ENCODE measurements around the gene TAS2R50.

TAS2R50 gene

DNA sequence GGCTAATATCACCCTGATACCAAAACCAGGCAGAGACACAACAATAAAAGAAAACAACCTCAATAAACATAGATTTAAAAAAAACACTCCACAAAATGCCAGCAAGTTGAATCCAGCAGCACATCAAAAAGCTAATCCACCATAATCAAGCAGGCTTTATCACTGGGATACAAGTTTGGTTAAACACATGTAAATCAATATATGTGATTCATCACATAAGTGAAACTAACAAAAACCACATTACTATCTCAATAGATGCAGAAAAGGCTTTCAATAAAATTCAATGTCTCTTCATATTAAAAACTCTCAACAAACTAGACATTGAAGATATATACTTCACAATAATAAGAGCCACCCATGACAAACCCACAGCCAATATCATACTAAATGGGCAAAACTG is 30.6 kb downstream of the TAS2R50 start:
- no peaks in the 10 kb centered on the region for H3K27me3 ChIP-seq (ENCODE audit: control insufficient read depth, insufficient read depth, low read length)
- H3K4me1 ChIP-seq (ENCODE audit: control insufficient read depth, insufficient read depth, low read length), result no peaks in the 10 kb centered on the region
- H3K4me3 ChIP-seq (ENCODE audit: low read depth, low read length), result no peak overlapping the region
- no peak overlapping the region for H3K27ac ChIP-seq (ENCODE audit: low read depth, low read length)
- no peak overlapping the region for H3K9ac ChIP-seq (ENCODE audit: low read depth, low read length)
- no peaks in the 10 kb centered on the region for H3K36me3 ChIP-seq (ENCODE audit: control insufficient read depth, insufficient read depth, low read length)
- no peaks in the 10 kb centered on the region; the same call in 1 of the 2 replicates for H3K9me3 ChIP-seq (ENCODE audit: control insufficient read depth, insufficient read depth, low read length)

- no peaks in the 10 kb centered on the region for H3K36me3 ChIP-seq (ENCODE audit: control insufficient read depth, insufficient read depth, low read length)
Observed at GRCh38 chr12:10952645-10953044, 34.1 kb downstream of the TAS2R50 start.

DNA sequence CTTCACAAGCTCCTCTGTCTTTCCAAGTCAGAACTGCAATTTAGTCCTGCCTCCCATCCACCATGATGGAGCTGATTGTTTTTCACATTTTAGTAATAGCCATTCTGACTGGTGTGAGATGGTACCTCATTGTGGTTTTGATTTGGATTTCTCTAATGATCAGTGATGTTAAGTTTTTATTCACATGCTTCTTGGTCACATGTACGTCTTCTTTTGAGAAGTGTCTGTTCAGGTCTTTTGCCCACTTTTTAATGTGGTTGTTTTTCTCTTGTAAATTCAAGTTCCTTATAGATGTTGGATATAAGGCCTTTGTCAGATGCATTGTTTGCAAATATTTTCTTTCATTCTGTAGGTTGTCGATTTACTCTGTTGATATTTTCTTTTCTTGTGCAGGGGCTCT is 43.5 kb downstream of the TAS2R50 start:
- peaks cover 20% of the 10 kb centered on the region for H3K9me3 ChIP-seq (ENCODE audit: control insufficient read depth, insufficient read depth, low read length)
- H3K4me1 ChIP-seq (ENCODE audit: control insufficient read depth, insufficient read depth, low read length), result peaks cover 8% of the 10 kb centered on the region; the same call in 1 of the 2 replicates
- H3K27ac ChIP-seq (ENCODE audit: low read depth, low read length), result no peak overlapping the region
- no peak overlapping the region for H3K9ac ChIP-seq (ENCODE audit: low read depth, low read length)
- no peak overlapping the region for H3K4me3 ChIP-seq (ENCODE audit: low read depth, low read length)
- H3K27me3 ChIP-seq (ENCODE audit: control insufficient read depth, insufficient read depth, low read length), result no peaks in the 10 kb centered on the region
- no peaks in the 10 kb centered on the region for H3K36me3 ChIP-seq (ENCODE audit: control insufficient read depth, insufficient read depth, low read length)

More at GRCh38 chr12:10952645-10953044, 34.1 kb downstream of the TAS2R50 start:
- peaks cover 3% of the 10 kb centered on the region for H3K9me3 ChIP-seq (ENCODE audit: control insufficient read depth, insufficient read depth, low read length)
- H3K27me3 ChIP-seq (ENCODE audit: control insufficient read depth, insufficient read depth, low read length), result no peaks in the 10 kb centered on the region
- no peak overlapping the region for H3K9ac ChIP-seq (ENCODE audit: low read depth, low read length)
- H3K4me1 ChIP-seq (ENCODE audit: control insufficient read depth, insufficient read depth, low read length), result no peaks in the 10 kb centered on the region
- H3K4me3 ChIP-seq (ENCODE audit: low read depth, low read length), result no peak overlapping the region
- H3K27ac ChIP-seq (ENCODE audit: low read depth, low read length), result no peak overlapping the region

GRCh38 chr12:10941916-10942607 is 44.6 kb downstream of the TAS2R50 start:
- Histone ChIP-seq H3K27ac (ENCODE audit: low read depth, low read length) (peak overlapping the region; percentile 70), H3K36me3 (ENCODE audit: control insufficient read depth, insufficient read depth, low read length) (no peaks in the 10 kb centered on the region), H3K9ac (ENCODE audit: low read depth, low read length) (no peak overlapping the region)

DNA sequence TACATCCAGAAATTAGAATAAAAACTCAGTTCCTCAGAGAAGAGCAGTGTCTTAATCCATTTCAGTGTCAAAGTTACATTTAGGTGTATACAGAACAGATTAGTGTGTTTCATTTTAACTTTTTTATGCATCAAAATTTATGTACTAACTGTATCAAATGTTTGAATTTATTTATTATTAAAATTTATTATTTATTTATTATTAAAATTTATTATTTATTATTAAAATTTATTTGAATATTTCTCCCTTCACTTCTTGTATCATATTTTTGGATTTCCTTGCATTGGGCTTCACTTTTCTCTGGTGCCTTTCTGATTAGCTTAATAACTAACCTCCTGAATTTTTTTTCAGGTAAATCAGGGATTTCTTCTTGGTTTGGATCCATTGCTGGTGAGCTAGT is 45.3 kb downstream of the TAS2R50 start:
- Histone ChIP-seq H3K4me3 (ENCODE audit: low read depth, low read length) (no peak overlapping the region), H3K27ac (ENCODE audit: low read depth, low read length) (no peak overlapping the region), H3K27me3 (ENCODE audit: control insufficient read depth, insufficient read depth, low read length) (no peaks in the 10 kb centered on the region), H3K36me3 (ENCODE audit: control insufficient read depth, insufficient read depth, low read length) (no peaks in the 10 kb centered on the region), H3K9ac (ENCODE audit: low read depth, low read length) (no peak overlapping the region), H3K4me1 (ENCODE audit: control insufficient read depth, insufficient read depth, low read length) (peaks cover 8% of the 10 kb centered on the region; the same call in 1 of the 2 replicates), H3K9me3 (ENCODE audit: control insufficient read depth, insufficient read depth, low read length) (peaks cover 14% of the 10 kb centered on the region)

More at GRCh38 chr12:10941916-10942607, 44.6 kb downstream of the TAS2R50 start:
- H3K4me1 ChIP-seq (ENCODE audit: control insufficient read depth, insufficient read depth, low read length), result peaks cover 8% of the 10 kb centered on the region; the same call in 1 of the 2 replicates
- H3K4me3 ChIP-seq (ENCODE audit: low read depth, low read length), result no peak overlapping the region
- H3K27me3 ChIP-seq (ENCODE audit: control insufficient read depth, insufficient read depth, low read length), result no peaks in the 10 kb centered on the region
- H3K9me3 ChIP-seq (ENCODE audit: control insufficient read depth, insufficient read depth, low read length), result peaks cover 20% of the 10 kb centered on the region

- H3K9ac ChIP-seq (ENCODE audit: low read depth, low read length), result no peak overlapping the region
- H3K4me1 ChIP-seq (ENCODE audit: control insufficient read depth, insufficient read depth, low read length), result peaks cover 8% of the 10 kb centered on the region; the same call in 1 of the 2 replicates
- H3K36me3 ChIP-seq (ENCODE audit: control insufficient read depth, insufficient read depth, low read length), result no peaks in the 10 kb centered on the region
- no peak overlapping the region for H3K4me3 ChIP-seq (ENCODE audit: low read depth, low read length)
- no peaks in the 10 kb centered on the region for H3K27me3 ChIP-seq (ENCODE audit: control insufficient read depth, insufficient read depth, low read length)
- H3K9me3 ChIP-seq (ENCODE audit: control insufficient read depth, insufficient read depth, low read length), result peaks cover 11% of the 10 kb centered on the region; the same call in 1 of the 2 replicates
- no peak overlapping the region for H3K27ac ChIP-seq (ENCODE audit: low read depth, low read length)
Observed at GRCh38 chr12:10940389-10940788, 46.3 kb downstream of the TAS2R50 start.

- no peak within 1 kb of the TSS for H3K9ac ChIP-seq (ENCODE audit: low read depth, low read length)
- no peaks in the 10 kb centered on the region for H3K27me3 ChIP-seq (ENCODE audit: control insufficient read depth, insufficient read depth, low read length)
- no peak within 1 kb of the TSS for H3K27ac ChIP-seq (ENCODE audit: low read depth, low read length)
- no peaks in the 10 kb centered on the region for H3K36me3 ChIP-seq (ENCODE audit: control insufficient read depth, insufficient read depth, low read length)
- H3K4me1 ChIP-seq (ENCODE audit: control insufficient read depth, insufficient read depth, low read length), result peaks cover 8% of the 10 kb centered on the region; the same call in 1 of the 2 replicates
- H3K4me3 ChIP-seq (ENCODE audit: low read depth, low read length), result no peak within 1 kb of the TSS
- peaks cover 2% of the 10 kb centered on the region; the same call in 1 of the 2 replicates for H3K9me3 ChIP-seq (ENCODE audit: control insufficient read depth, insufficient read depth, low read length)
Observed at GRCh38 chr12:10939163-10939562, 47.5 kb downstream of the TAS2R50 start, which contains the start of gene TAS2R14. TAS2R14 (minus strand) TSS chr12:10939263; CDS start chr12:10939207, 56 bp downstream.

DNA sequence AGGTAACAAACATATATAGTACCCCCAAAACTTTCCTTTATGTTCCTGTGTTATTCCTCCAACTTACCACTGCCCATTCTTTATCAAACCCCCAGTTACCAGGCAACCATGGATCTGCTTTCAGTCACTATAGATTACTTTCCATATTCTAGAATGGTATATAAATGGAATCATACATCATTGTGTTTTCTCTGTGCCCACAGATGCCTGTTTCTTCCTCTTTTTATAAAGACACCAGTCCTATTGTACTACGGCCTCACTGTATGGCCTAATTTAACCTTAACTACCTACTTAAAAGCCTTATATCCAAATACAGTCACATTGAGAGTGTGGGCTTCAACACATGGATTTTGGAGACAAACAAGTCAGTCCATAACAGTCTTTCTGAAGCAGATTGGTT is 50.2 kb downstream of the TAS2R50 start:
- H3K27ac ChIP-seq (ENCODE audit: low read depth, low read length), result no peak overlapping the region
- no peak overlapping the region for H3K9ac ChIP-seq (ENCODE audit: low read depth, low read length)
- no peaks in the 10 kb centered on the region for H3K27me3 ChIP-seq (ENCODE audit: control insufficient read depth, insufficient read depth, low read length)
- H3K36me3 ChIP-seq (ENCODE audit: control insufficient read depth, insufficient read depth, low read length), result no peaks in the 10 kb centered on the region
- no peaks in the 10 kb centered on the region for H3K9me3 ChIP-seq (ENCODE audit: control insufficient read depth, insufficient read depth, low read length)
- no peaks in the 10 kb centered on the region for H3K4me1 ChIP-seq (ENCODE audit: control insufficient read depth, insufficient read depth, low read length)
- H3K4me3 ChIP-seq (ENCODE audit: low read depth, low read length), result no peak overlapping the region

Measured in HUES48 (cell line).